HCT116 (cell line): ENCODE data around the gene WASF2. TPM values are rescaled to one million over a fixed set of nuclear protein-coding genes. Genes with fewer than 3 reads are reported as not detected.

Experiments
- ATAC-seq: fragments of 200-7000 bp; cut with Tn5 transposase; 2 replicates; pipeline ENCODE4 v1.9.1; 2020; ENCODE audit warnings: mild to moderate bottlenecking, moderate library complexity
- BruUV-seq: library from RNA; stranded (reverse); fragments of 400-500 nt; replicated peaks from 2 replicates; lab custom pipeline; 2021; lab: Mats Ljungman, UMichigan
- CTCF ChIA-PET: fragments of 300-600 bp; sonication (Branson Sonifier 250); formaldehyde crosslinking; loops from one replicate; lab custom pipeline; 2021; ENCODE audit warnings: antibody characterized with exemption; lab: Charles Lee
- POLR2A ChIA-PET: fragments of 300-600, 350-600 bp; sonication (Branson Sonifier 250); formaldehyde crosslinking; loops from one replicate; lab custom pipeline; 2021; ENCODE audit warnings: antibody characterized with exemption; lab: Charles Lee
- RAD21 ChIA-PET, 2 experiments: fragments of 300-600 bp; sonication (Branson Sonifier 250); formaldehyde crosslinking; loops; one replicate each; lab custom pipeline; 2023; ENCODE audit warnings: low total read pairs in 2 of 2; ENCODE audit not compliant: uncharacterized antibody in 2 of 2, unreplicated experiment in 2 of 2, low non-redundant PET in 1 of 2; lab: Charles Lee
- DNase-seq: peaks from one replicate; pipeline ENCODE4 v3.0.0-alpha.2; 2010; ENCODE audit warnings: low read depth, low spot score
- H2AFZ ChIP-seq: fragments of 200-600 bp; shearing (Covaris generic), sonication (generic); 2 replicates; pipeline ENCODE4 v1.6.1; 2017; ENCODE audit warnings: low read depth, mixed run types, mixed read lengths, antibody characterized with exemption, low read length; ENCODE audit not compliant: poor library complexity, severe bottlenecking
- H3K27ac ChIP-seq: 2 replicates; pipeline ENCODE4 v1.5.1; 2012; ENCODE audit warnings: low read depth, low read length
- H3K27me3 ChIP-seq: fragments of 200-600 bp; sonication (generic); 2 replicates; pipeline ENCODE4 v1.6.1; 2016; ENCODE audit warnings: mixed run types, low read length, mixed read lengths; ENCODE audit not compliant: insufficient read depth
- H3K36me3 ChIP-seq, 2 experiments: fragments of 200-500 bp in 1 of 2; fragments of 200-600 bp in 1 of 2; sonication (Bioruptor generic) in 1 of 2; sonication (generic) in 1 of 2; 2 replicates each; pipeline versions ENCODE4 v1.5.1 to v1.6.1; 2014 to 2016; ENCODE audit warnings: low read length in 2 of 2, inconsistent platforms in 1 of 2, mixed read lengths in 1 of 2, mixed run types in 1 of 2; ENCODE audit not compliant: insufficient read depth in 2 of 2, control insufficient read depth in 1 of 2
- H3K4me1 ChIP-seq, 2 experiments: fragments of 200-600 bp in 1 of 2; sonication (generic) in 1 of 2; 2 replicates each; pipeline versions ENCODE4 v1.5.1 to v1.6.1; 2012 to 2017; ENCODE audit warnings: low read length in 2 of 2, inconsistent platforms in 1 of 2, mild to moderate bottlenecking in 1 of 2, mixed read lengths in 1 of 2, mixed run types in 1 of 2, moderate library complexity in 1 of 2; ENCODE audit not compliant: insufficient read depth in 2 of 2, control insufficient read depth in 1 of 2
- H3K4me2 ChIP-seq: fragments of 200-600 bp; sonication (generic); 2 replicates; pipeline ENCODE4 v1.6.1; 2017; ENCODE audit warnings: mixed run types, low read length, mixed read lengths
- H3K4me3 ChIP-seq, 2 experiments: fragments of 200-600 bp in 1 of 2; sonication (generic) in 1 of 2; replicated peaks in 1 of 2; 2 replicates each; pipeline ENCODE4 v1.5.1; 2011 to 2016; ENCODE audit warnings: low read length in 2 of 2, control low read depth in 1 of 2, low read depth in 1 of 2, mild to moderate bottlenecking in 1 of 2, mixed read lengths in 1 of 2, mixed run types in 1 of 2
- H3K79me2 ChIP-seq: fragments of 200-600 bp; sonication (generic); 2 replicates; pipeline ENCODE4 v1.6.1; 2017; ENCODE audit warnings: mild to moderate bottlenecking, mixed run types, low read length, moderate library complexity, mixed read lengths; ENCODE audit not compliant: insufficient read depth
- H3K9ac ChIP-seq: fragments of 200-600 bp; sonication (generic); 2 replicates; pipeline ENCODE4 v1.6.1; 2016; ENCODE audit warnings: low read length, mixed read lengths
- H3K9me2 ChIP-seq: fragments of 200-600 bp; sonication (generic), shearing (Covaris generic); 2 replicates; pipeline ENCODE4 v1.6.1; 2017; ENCODE audit warnings: mixed run types, mild to moderate bottlenecking, moderate library complexity; ENCODE audit not compliant: insufficient read depth
- H3K9me3 ChIP-seq, 2 experiments: fragments of 200-500 bp in 1 of 2; fragments of 200-600 bp in 1 of 2; sonication (Bioruptor generic) in 1 of 2; sonication (generic) in 1 of 2; 2 replicates each; pipeline ENCODE4 v1.6.1; 2014 to 2017; ENCODE audit warnings: low read length in 2 of 2, mixed read lengths in 2 of 2, inconsistent platforms in 1 of 2, low read depth in 1 of 2, mild to moderate bottlenecking in 1 of 2, mixed run types in 1 of 2, moderate library complexity in 1 of 2; ENCODE audit not compliant: control insufficient read depth in 1 of 2, insufficient read depth in 1 of 2
- H4K20me1 ChIP-seq: fragments of 200-600 bp; sonication (generic), shearing (Covaris generic); 2 replicates; pipeline ENCODE4 v1.6.1; 2017; ENCODE audit warnings: mixed run types, mild to moderate bottlenecking, moderate library complexity; ENCODE audit not compliant: insufficient read depth
- ATF3 ChIP-seq: IDR thresholded peaks from 2 replicates; pipeline ENCODE4 v1.6.1; 2012
- CBX3 ChIP-seq: IDR thresholded peaks from 2 replicates; pipeline ENCODE4 v1.6.1; 2012; ENCODE audit warnings: low read depth
- EGR1 ChIP-seq: IDR thresholded peaks from 2 replicates; pipeline ENCODE4 v1.6.1; 2012; ENCODE audit warnings: low read depth
- ELF1 ChIP-seq: IDR thresholded peaks from 2 replicates; pipeline ENCODE4 v1.6.1; 2012; ENCODE audit warnings: low read depth, borderline replicate concordance
- EZH2phosphoT487 ChIP-seq: fragments of 200-600 bp; IDR thresholded peaks from 2 replicates; pipeline ENCODE4 v1.6.1; 2018; ENCODE audit warnings: antibody characterized with exemption, borderline replicate concordance
- JUND ChIP-seq: IDR thresholded peaks from 2 replicates; pipeline ENCODE4 v1.6.1; 2012
- POLR2A ChIP-seq: IDR thresholded peaks from 2 replicates; pipeline ENCODE4 v1.7.0; 2011; ENCODE audit warnings: borderline replicate concordance; ENCODE audit not compliant: insufficient read depth, insufficient read length; ENCODE audit errors: extremely low read depth
- POLR2AphosphoS5 ChIP-seq: IDR thresholded peaks from 2 replicates; pipeline ENCODE4 v1.6.1; 2011; ENCODE audit warnings: mild to moderate bottlenecking, low read depth, low read length, moderate library complexity
- SIN3A ChIP-seq: IDR thresholded peaks from 2 replicates; pipeline ENCODE4 v1.6.1; 2012; ENCODE audit warnings: low read depth
- SRF ChIP-seq: IDR thresholded peaks from 2 replicates; pipeline ENCODE4 v1.6.1; 2012; ENCODE audit warnings: low read depth
- TCF7L2 ChIP-seq: IDR thresholded peaks from 2 replicates; pipeline ENCODE4 v1.7.0; 2011; ENCODE audit warnings: borderline replicate concordance, inconsistent platforms; ENCODE audit not compliant: insufficient read depth, insufficient read length; ENCODE audit errors: extremely low read depth
- YY1 ChIP-seq: IDR thresholded peaks from 2 replicates; pipeline ENCODE4 v1.6.1; 2011; ENCODE audit warnings: low read length, low read depth, moderate library complexity, mild to moderate bottlenecking; ENCODE audit not compliant: insufficient replicate concordance; ENCODE audit errors: extremely low read depth
- ZFX ChIP-seq: fragments of 450-650 bp; IDR thresholded peaks from 2 replicates; pipeline ENCODE4 v1.6.1; 2017
- ZNF274 ChIP-seq: fragments of 200-500 bp; sonication (Bioruptor generic); IDR thresholded peaks from 2 replicates; pipeline ENCODE4 v1.6.1; 2014; ENCODE audit warnings: mild to moderate bottlenecking, low read depth, low read length, inconsistent platforms
- intact Hi-C: fragments of 100-400 bp; cut with micrococcal nuclease; formaldehyde crosslinking; loops from 2 replicates; pipeline ENCODE4 v1.10.0; 2022
- total RNA-seq: library from RNA; stranded (reverse); gene quantifications from one replicate; pipeline ENCODE4 v1.2.1, GENCODE V29; 2021; ENCODE audit not compliant: unreplicated experiment
- TF ChIP-seq, protein P1 (sequence below): IDR thresholded peaks from 2 replicates; pipeline ENCODE4 v1.6.1; 2011; ENCODE audit warnings: mild to moderate bottlenecking, low read length, moderate library complexity; ENCODE audit not compliant: insufficient replicate concordance; ENCODE audit errors: extremely low read depth
- TF ChIP-seq, protein P2 (sequence below): IDR thresholded peaks from 2 replicates; pipeline ENCODE4 v1.6.1; 2012

WASF2 gene
- total RNA-seq, 1 experiment from 2014 or later, result 111 TPM

GRCh38 chr1:27455139-27455811 is 34.7 kb downstream of the WASF2 start:
- Histone ChIP-seq H3K27me3 (no peaks in the 10 kb centered on the region), H3K9ac (no peak overlapping the region), H3K36me3 (no peaks in the 10 kb centered on the region), H3K4me1 (no peaks in the 10 kb centered on the region), H3K79me2 (peaks cover 77% of the 10 kb centered on the region), H4K20me1 (peaks cover 11% of the 10 kb centered on the region; the same call in 1 of the 2 replicates), H3K9me3 (no peaks in the 10 kb centered on the region), H3K4me3 (no peak overlapping the region), H3K4me2 (no peak overlapping the region), H3K27ac (no peak overlapping the region), H3K9me2 (no peaks in the 10 kb centered on the region), H2AFZ (no peak overlapping the region)
- no peak for ATAC-seq
- no peak for TF ChIP-seq ZNF274
- TF ChIP-seq CBX3, result no peak
- TF ChIP-seq ELF1, result no peak
- no peak for TF ChIP-seq YY1
- TF ChIP-seq, protein P1, sequence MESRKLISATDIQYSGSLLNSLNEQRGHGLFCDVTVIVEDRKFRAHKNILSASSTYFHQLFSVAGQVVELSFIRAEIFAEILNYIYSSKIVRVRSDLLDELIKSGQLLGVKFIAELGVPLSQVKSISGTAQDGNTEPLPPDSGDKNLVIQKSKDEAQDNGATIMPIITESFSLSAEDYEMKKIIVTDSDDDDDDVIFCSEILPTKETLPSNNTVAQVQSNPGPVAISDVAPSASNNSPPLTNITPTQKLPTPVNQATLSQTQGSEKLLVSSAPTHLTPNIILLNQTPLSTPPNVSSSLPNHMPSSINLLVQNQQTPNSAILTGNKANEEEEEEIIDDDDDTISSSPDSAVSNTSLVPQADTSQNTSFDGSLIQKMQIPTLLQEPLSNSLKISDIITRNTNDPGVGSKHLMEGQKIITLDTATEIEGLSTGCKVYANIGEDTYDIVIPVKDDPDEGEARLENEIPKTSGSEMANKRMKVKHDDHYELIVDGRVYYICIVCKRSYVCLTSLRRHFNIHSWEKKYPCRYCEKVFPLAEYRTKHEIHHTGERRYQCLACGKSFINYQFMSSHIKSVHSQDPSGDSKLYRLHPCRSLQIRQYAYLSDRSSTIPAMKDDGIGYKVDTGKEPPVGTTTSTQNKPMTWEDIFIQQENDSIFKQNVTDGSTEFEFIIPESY, result no peak
- TF ChIP-seq ATF3, result no peak
- TF ChIP-seq, protein P2, sequence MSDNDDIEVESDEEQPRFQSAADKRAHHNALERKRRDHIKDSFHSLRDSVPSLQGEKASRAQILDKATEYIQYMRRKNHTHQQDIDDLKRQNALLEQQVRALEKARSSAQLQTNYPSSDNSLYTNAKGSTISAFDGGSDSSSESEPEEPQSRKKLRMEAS, result no peak
- no peak for TF ChIP-seq JUND
- no peak for TF ChIP-seq POLR2AphosphoS5
- no peak for TF ChIP-seq EZH2phosphoT487
- TF ChIP-seq SIN3A, result no peak
- TF ChIP-seq ZFX, result no peak
- TF ChIP-seq EGR1, result no peak
- no peak for TF ChIP-seq POLR2A
- TF ChIP-seq TCF7L2, result no peak
- TF ChIP-seq SRF, result no peak
- intact Hi-C loops, result no loop called here
- BruUV-seq, result no TSS peak
- no peak for DNase-seq
- RAD21 ChIA-PET, result no interaction called here
- CTCF ChIA-PET, result no interaction called here
- POLR2A ChIA-PET, result no interaction called here
